K562 (cell line): ENCODE results near the gene LANCL3. TPM values are rescaled to one million over a fixed set of nuclear protein-coding genes. Genes with fewer than 3 reads are reported as not detected.

ENCODE experiments used
- CBX3 ChIP-seq, 2 experiments: IDR thresholded peaks; 1 replicate in 1 of 2; 2 replicates in 1 of 2; pipeline ENCODE4 v1.6.1; 2012; ENCODE audit warnings: inconsistent platforms in 2 of 2, low read length in 2 of 2, borderline replicate concordance in 1 of 2, control low read depth in 1 of 2
- CCNT2 ChIP-seq: IDR thresholded peaks from 2 replicates; pipeline ENCODE4 v1.6.1; 2011; ENCODE audit warnings: borderline replicate concordance, low read depth, mild to moderate bottlenecking, moderate library complexity, mixed read lengths, low read length; ENCODE audit not compliant: insufficient read length; ENCODE audit errors: extremely low read depth
- CXXC5 ChIP-seq: fragments of 250-450 bp; sonication (Bioruptor Pico); IDR thresholded peaks from 2 replicates; pipeline ENCODE4 v1.8.0; 2022; ENCODE audit warnings: inconsistent platforms, mild to moderate bottlenecking, moderate library complexity
- EP300 ChIP-seq: IDR thresholded peaks from 2 replicates; pipeline ENCODE4 v1.6.1; 2012; ENCODE audit warnings: low read length, improper control_type of control experiment
- NCOA1 ChIP-seq: fragments of 450-650 bp; IDR thresholded peaks from 2 replicates; pipeline ENCODE4 v1.6.1; 2016; ENCODE audit warnings: low read depth
- NFRKB ChIP-seq: fragments of 450-650 bp; IDR thresholded peaks from 2 replicates; pipeline ENCODE4 v1.6.1; 2016; ENCODE audit warnings: low read depth
- PHB2 ChIP-seq: fragments of 450-650 bp; IDR thresholded peaks from 2 replicates; pipeline ENCODE4 v1.6.1; 2017; ENCODE audit warnings: low read depth
- SIN3B ChIP-seq: fragments of 450-650 bp; IDR thresholded peaks from 2 replicates; pipeline ENCODE4 v1.6.1; 2017; ENCODE audit warnings: low read depth, mild to moderate bottlenecking, moderate library complexity
- SMAD4 ChIP-seq: fragments of 250-450 bp; sonication (Bioruptor Pico); conservative IDR thresholded peaks from 2 replicates; pipeline ENCODE4 v1.8.0; 2021; ENCODE audit warnings: inconsistent platforms, mild to moderate bottlenecking, moderate library complexity
- STAT5A ChIP-seq: IDR thresholded peaks from 2 replicates; pipeline ENCODE4 v1.6.1; 2012; ENCODE audit warnings: low read length, inconsistent platforms, borderline replicate concordance
- TBP ChIP-seq: optimal IDR thresholded peaks from 2 replicates; pipeline ENCODE3; 2011; ENCODE audit warnings: low read depth, low read length, improper control_type of control experiment
- USF2 ChIP-seq: sonication (generic); formaldehyde crosslinking; IDR thresholded peaks from 2 replicates; pipeline ENCODE4 v1.5.0; 2020; ENCODE audit warnings: missing genetic modification reagents
- ZBED1 ChIP-seq: IDR thresholded peaks from 2 replicates; pipeline ENCODE4 v1.6.1; 2014
- ZMIZ1 ChIP-seq, 2 experiments: fragments of 150-350 bp in 1 of 2; IDR thresholded peaks; 2 replicates each; pipeline ENCODE4 v1.6.1; 2012 to 2016; ENCODE audit warnings: low read depth in 2 of 2, low read length in 2 of 2, mild to moderate bottlenecking in 1 of 2, moderate library complexity in 1 of 2
- ZNF263 ChIP-seq: sonication (generic); formaldehyde crosslinking; IDR thresholded peaks from 2 replicates; pipeline ENCODE4 v1.8.0; 2022; ENCODE audit warnings: mild to moderate bottlenecking, missing genetic modification reagents, borderline replicate concordance
- ZNF766 ChIP-seq: fragments of 200-800 bp; sonication (Bioruptor generic); conservative IDR thresholded peaks from 2 replicates; pipeline ENCODE4 v1.6.1; 2016; ENCODE audit warnings: missing genetic modification characterization, missing compliant biosample characterization
- polyA plus RNA-seq, 8 experiments: library from polyadenylated mRNA; depleted of rRNA in 4 of 8; stranded (reverse) in 5 of 8; unstranded in 3 of 8; fragments of >200 nt; fragmentation: Nextera tagmentation in 2 of 8; fragmentation: Illumina TruSeq in 1 of 8; extraction: Ambion mirVana in 2 of 8; extraction: Trizol in 1 of 8; gene quantifications; 2 replicates each; pipeline versions ENCODE4 v1.2.1 to v1.2.3, GENCODE V29; 2011 to 2014; ENCODE audit warnings: inconsistent platforms in 1 of 8, missing spikeins in 1 of 8
- total RNA-seq, 7 experiments: library from RNA; depleted of rRNA in 6 of 7; stranded (reverse); fragments of >200 nt in 6 of 7; fragmentation: Illumina TruSeq in 2 of 7; extraction: Trizol in 2 of 7; gene quantifications; 2 replicates each; pipeline versions ENCODE4 v1.2.1 to v1.2.3, GENCODE V29; 2011 to 2021; ENCODE audit warnings: low replicate concordance in 1 of 7
- TF ChIP-seq, protein P1 (sequence below), 2 experiments: IDR thresholded peaks in 1 of 2; conservative IDR thresholded peaks in 1 of 2; 2 replicates each; pipeline ENCODE4 v1.6.1; 2016; ENCODE audit warnings: low read depth in 2 of 2, mild to moderate bottlenecking in 1 of 2, missing compliant biosample characterization in 1 of 2, missing genetic modification characterization in 1 of 2, moderate library complexity in 1 of 2
- TF ChIP-seq, protein P2 (sequence below): fragments of 450-650 bp; IDR thresholded peaks from 2 replicates; pipeline ENCODE4 v1.6.1; 2016; ENCODE audit warnings: mild to moderate bottlenecking

The LANCL3 gene
- total and polyA plus RNA-seq, 9 of the 15 experiments (the other 6 are each of a cell fraction or from before 2014, with no cell fraction given), result 0.41 to 1.5 (median 0.58) TPM

DNA sequence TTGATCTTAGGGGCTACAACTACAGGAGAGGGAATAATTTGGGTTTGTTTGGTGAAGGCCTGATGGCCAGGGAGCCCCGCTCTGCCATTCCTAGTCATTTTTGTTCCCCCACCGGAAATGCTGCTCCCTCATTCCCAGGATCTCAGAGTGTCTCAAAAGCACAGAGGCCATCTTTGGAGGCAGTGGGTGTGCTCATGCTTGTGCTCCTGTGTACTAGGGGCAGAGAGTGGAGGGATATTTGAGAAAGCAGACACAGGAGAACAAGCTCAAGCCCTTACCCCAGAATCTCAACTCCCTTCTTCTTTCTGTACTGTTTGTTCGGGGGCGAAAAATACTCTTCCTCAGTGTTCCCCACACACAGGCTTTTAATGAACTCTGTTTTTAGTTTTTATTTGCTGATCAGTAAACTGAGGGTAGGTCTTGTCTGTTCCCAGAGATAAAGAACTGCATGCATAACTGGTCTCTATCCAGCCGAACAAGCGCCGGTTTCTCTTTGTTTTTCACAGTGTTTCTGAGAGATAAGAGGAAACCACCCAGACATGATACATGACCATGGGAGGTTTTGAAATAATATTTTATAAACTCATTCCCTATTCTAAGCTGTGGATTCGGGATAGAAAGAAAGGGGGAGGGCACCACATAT is 81.2 kb downstream of the LANCL3 start (continued):
- TF ChIP-seq, protein P1, sequence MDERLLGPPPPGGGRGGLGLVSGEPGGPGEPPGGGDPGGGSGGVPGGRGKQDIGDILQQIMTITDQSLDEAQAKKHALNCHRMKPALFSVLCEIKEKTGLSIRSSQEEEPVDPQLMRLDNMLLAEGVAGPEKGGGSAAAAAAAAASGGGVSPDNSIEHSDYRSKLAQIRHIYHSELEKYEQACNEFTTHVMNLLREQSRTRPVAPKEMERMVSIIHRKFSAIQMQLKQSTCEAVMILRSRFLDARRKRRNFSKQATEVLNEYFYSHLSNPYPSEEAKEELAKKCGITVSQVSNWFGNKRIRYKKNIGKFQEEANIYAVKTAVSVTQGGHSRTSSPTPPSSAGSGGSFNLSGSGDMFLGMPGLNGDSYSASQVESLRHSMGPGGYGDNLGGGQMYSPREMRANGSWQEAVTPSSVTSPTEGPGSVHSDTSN (CRISPR knock-in tag; IDR thresholded peaks at IDR 0.05; ENCODE audit: low read depth), result no peak
- TF ChIP-seq, protein P1 (tag; conservative IDR thresholded peaks at IDR 0.05; ENCODE audit: low read depth), result peak; percentile 62
- TF ChIP-seq SMAD4 (peak; percentile 78), ZNF263 (CRISPR knock-in tag) (no peak), USF2 (CRISPR knock-in tag) (no peak), PHB2 (peak; percentile 77), NFRKB (peak; percentile 88), NCOA1 (peak; percentile 65; the same call in 1 of the 2 replicates), CXXC5 (CRISPR knock-in tag) (peak; percentile 17; the same call in 1 of the 2 replicates), CCNT2 (peak; percentile 50), CBX3 (IDR thresholded peaks at IDR 0.05; ENCODE audit: borderline replicate concordance in 1 of 2, low read length in 2 of 2) (peak in 1 of 2 experiments; percentile 21; a peak in 1 of 3 replicates), EP300 (peak; percentile 93), ZBED1 (no peak), STAT5A (peak; percentile 84), ZNF766 (CRISPR knock-in tag) (0 out of 2 replicates have a peak, but pooled peaks have one; percentile 46), TBP (no peak), SIN3B (no peak), ZMIZ1 (IDR thresholded peaks at IDR 0.05; ENCODE audit: low read depth in 2 of 2, low read length in 2 of 2) (peak in 1 of 2 experiments; percentile 66; a peak in 1 of 4 replicates)
- TF ChIP-seq, protein P2, sequence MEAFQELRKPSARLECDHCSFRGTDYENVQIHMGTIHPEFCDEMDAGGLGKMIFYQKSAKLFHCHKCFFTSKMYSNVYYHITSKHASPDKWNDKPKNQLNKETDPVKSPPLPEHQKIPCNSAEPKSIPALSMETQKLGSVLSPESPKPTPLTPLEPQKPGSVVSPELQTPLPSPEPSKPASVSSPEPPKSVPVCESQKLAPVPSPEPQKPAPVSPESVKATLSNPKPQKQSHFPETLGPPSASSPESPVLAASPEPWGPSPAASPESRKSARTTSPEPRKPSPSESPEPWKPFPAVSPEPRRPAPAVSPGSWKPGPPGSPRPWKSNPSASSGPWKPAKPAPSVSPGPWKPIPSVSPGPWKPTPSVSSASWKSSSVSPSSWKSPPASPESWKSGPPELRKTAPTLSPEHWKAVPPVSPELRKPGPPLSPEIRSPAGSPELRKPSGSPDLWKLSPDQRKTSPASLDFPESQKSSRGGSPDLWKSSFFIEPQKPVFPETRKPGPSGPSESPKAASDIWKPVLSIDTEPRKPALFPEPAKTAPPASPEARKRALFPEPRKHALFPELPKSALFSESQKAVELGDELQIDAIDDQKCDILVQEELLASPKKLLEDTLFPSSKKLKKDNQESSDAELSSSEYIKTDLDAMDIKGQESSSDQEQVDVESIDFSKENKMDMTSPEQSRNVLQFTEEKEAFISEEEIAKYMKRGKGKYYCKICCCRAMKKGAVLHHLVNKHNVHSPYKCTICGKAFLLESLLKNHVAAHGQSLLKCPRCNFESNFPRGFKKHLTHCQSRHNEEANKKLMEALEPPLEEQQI, result peak; percentile 55; the same call in 1 of the 2 replicates
